ENCODE data around the gene SCART1.

- TF ChIP-seq CTCF (conservative IDR thresholded peaks at IDR 0.05 in 1 of 2, IDR thresholded peaks at IDR 0.05 in 1 of 2; ENCODE audit: low read depth in 1 of 2, low read length in 2 of 2) (no peak), EZH2 (IDR thresholded peaks at IDR 0.05; ENCODE audit: low read length, missing control alignments) (no peak)
Observed at GRCh38 chr10:133464582-133465031, 10.9 kb downstream of the SCART1 start.

Data from fibroblast of lung (primary cell).